CD14-positive monocyte (primary cell): ENCODE measurements around the gene RAB11A. TPM values are rescaled to one million over a fixed set of nuclear protein-coding genes. Genes with fewer than 3 reads are reported as not detected.
A peak's percentile ranks its signal among the peaks of the same experiment; 100 is the strongest.

Source experiments
- DNase-seq, 3 donors: peaks; one replicate each; pipeline ENCODE4 v3.0.0-alpha.2; 2011 to 2022
- H2AFZ ChIP-seq: 2 replicates; pipeline ENCODE4 v1.6.0; 2012; ENCODE audit warnings: mild to moderate bottlenecking, low read depth, low read length, inconsistent platforms; ENCODE audit not compliant: insufficient read depth, poor library complexity, severe bottlenecking
- H3K27ac ChIP-seq, 2 donors: 1 replicate in 1 of 2; 2 replicates in 1 of 2; pipeline ENCODE4 v1.5.1; 2012 to 2013; ENCODE audit warnings: low read length in 2 of 2, control low read depth in 1 of 2, inconsistent platforms in 1 of 2, low read depth in 1 of 2, mild to moderate bottlenecking in 1 of 2
- H3K27me3 ChIP-seq, 2 donors: one replicate each; pipeline versions ENCODE4 v1.6.0 to v1.6.1; 2011 to 2013; ENCODE audit warnings: low read length in 2 of 2; ENCODE audit not compliant: control insufficient read depth in 2 of 2, insufficient read depth in 2 of 2
- H3K36me3 ChIP-seq, 2 donors: replicated peaks in 1 of 2; 1 replicate in 1 of 2; 2 replicates in 1 of 2; pipeline versions ENCODE4 v1.5.1 to v1.6.1; 2012 to 2013; ENCODE audit warnings: low read length in 2 of 2, control low read depth in 1 of 2, inconsistent platforms in 1 of 2, mild to moderate bottlenecking in 1 of 2; ENCODE audit not compliant: insufficient read depth in 2 of 2, control insufficient read depth in 1 of 2
- H3K4me1 ChIP-seq, 2 donors: 1 replicate in 1 of 2; 2 replicates in 1 of 2; pipeline versions ENCODE4 v1.5.1 to v1.6.1; 2012 to 2013; ENCODE audit warnings: low read length in 2 of 2, control low read depth in 1 of 2, inconsistent platforms in 1 of 2, mild to moderate bottlenecking in 1 of 2, moderate library complexity in 1 of 2; ENCODE audit not compliant: insufficient read depth in 2 of 2, control insufficient read depth in 1 of 2
- H3K4me2 ChIP-seq: replicated peaks from 2 replicates; pipeline ENCODE3; 2012; ENCODE audit warnings: low read length, moderate library complexity, mild to moderate bottlenecking; ENCODE audit not compliant: poor library complexity, severe bottlenecking; ENCODE audit errors: extremely low read depth
- H3K4me3 ChIP-seq, 3 experiments: fragments of 200-600 bp in 1 of 3; sonication (generic) in 1 of 3; replicated peaks in 1 of 3; 1 replicate in 2 of 3; 2 replicates in 1 of 3; pipeline ENCODE4 v1.5.1; 2011 to 2013; ENCODE audit warnings: low read length in 3 of 3, mild to moderate bottlenecking in 3 of 3, control low read depth in 2 of 3, low read depth in 2 of 3, inconsistent platforms in 1 of 3, moderate library complexity in 1 of 3
- H3K79me2 ChIP-seq: 2 replicates; pipeline ENCODE4 v1.6.0; 2012; ENCODE audit warnings: mild to moderate bottlenecking, control low read depth, inconsistent platforms, low read length, moderate library complexity; ENCODE audit not compliant: insufficient read depth
- H3K9ac ChIP-seq: 2 replicates; pipeline ENCODE4 v1.6.0; 2017; ENCODE audit warnings: low read length, mild to moderate bottlenecking; ENCODE audit not compliant: insufficient read depth, poor library complexity, severe bottlenecking
- H3K9me3 ChIP-seq, 2 donors: replicated peaks in 1 of 2; 1 replicate in 1 of 2; 2 replicates in 1 of 2; pipeline versions ENCODE4 v1.5.1 to v1.6.1; 2012 to 2013; ENCODE audit warnings: low read length in 2 of 2, control low read depth in 1 of 2; ENCODE audit not compliant: control insufficient read depth in 1 of 2, insufficient read depth in 1 of 2
- H4K20me1 ChIP-seq: 2 replicates; pipeline ENCODE4 v1.6.0; 2012; ENCODE audit warnings: mild to moderate bottlenecking, low read length, control low read depth, moderate library complexity; ENCODE audit not compliant: insufficient read depth
- H3K27ac Mint-ChIP-seq, 7 donors: one replicate each; pipeline ENCODE4 v1.8.0; 2020; ENCODE audit warnings: mild to moderate bottlenecking in 7 of 7, mixed read lengths in 7 of 7, moderate library complexity in 6 of 7, inconsistent platforms in 2 of 7
- H3K27me3 Mint-ChIP-seq, 3 donors: one replicate each; pipeline ENCODE4 v1.8.0; 2021 to 2022; ENCODE audit warnings: low read depth in 3 of 3, mild to moderate bottlenecking in 3 of 3, mixed read lengths in 3 of 3, moderate library complexity in 3 of 3, inconsistent platforms in 1 of 3
- H3K36me3 Mint-ChIP-seq, 2 donors: one replicate each; pipeline ENCODE4 v1.8.0; 2020; ENCODE audit warnings: mixed read lengths in 2 of 2, inconsistent platforms in 1 of 2, mild to moderate bottlenecking in 1 of 2
- H3K4me1 Mint-ChIP-seq: one replicate; pipeline ENCODE4 v1.8.0; 2020; ENCODE audit warnings: mild to moderate bottlenecking, mixed read lengths
- H3K4me3 Mint-ChIP-seq, 2 donors: one replicate each; pipeline ENCODE4 v1.8.0; 2020; ENCODE audit warnings: mild to moderate bottlenecking in 2 of 2, mixed read lengths in 2 of 2, moderate library complexity in 1 of 2
- H3K9me3 Mint-ChIP-seq, 7 donors: one replicate each; pipeline ENCODE4 v1.8.0; 2020 to 2022; ENCODE audit warnings: mixed read lengths in 7 of 7, mild to moderate bottlenecking in 6 of 7, moderate library complexity in 6 of 7, inconsistent platforms in 2 of 7
- WGBS: methylation state at CpG from one replicate; pipeline ENCODE4 v1.1.5; 2013; ENCODE audit warnings: missing lambda C conversion rate; ENCODE audit not compliant: insufficient coverage; 5-methylcytosine and 5-hydroxymethylcytosine counted together
- intact Hi-C, 2 donors: fragments of 100-400 bp; cut with micrococcal nuclease; formaldehyde crosslinking; loops; one replicate each; pipeline versions ENCODE4 v1.15.0 to v1.15.1; 2023
- polyA plus RNA-seq, 3 donors: library from polyadenylated mRNA; depleted of rRNA in 1 of 3; unstranded in 2 of 3; stranded (reverse) in 1 of 3; fragments of 300-500 nt in 2 of 3; fragments of >200 nt in 1 of 3; fragmentation: Illumina TruSeq in 2 of 3; gene quantifications; 1 replicate in 2 of 3; 2 replicates in 1 of 3; pipeline ENCODE4 v1.2.3, GENCODE V29; 2012 to 2021
- TF ChIP-seq, protein P1 (sequence below): fragments of 200-600 bp; IDR thresholded peaks from one replicate; pipeline ENCODE4 v1.8.0; 2022; ENCODE audit warnings: antibody characterized with exemption, mild to moderate bottlenecking

Gene RAB11A
- polyA plus RNA-seq, 3 donors = 180 to 310 (median 300) TPM

DNA sequence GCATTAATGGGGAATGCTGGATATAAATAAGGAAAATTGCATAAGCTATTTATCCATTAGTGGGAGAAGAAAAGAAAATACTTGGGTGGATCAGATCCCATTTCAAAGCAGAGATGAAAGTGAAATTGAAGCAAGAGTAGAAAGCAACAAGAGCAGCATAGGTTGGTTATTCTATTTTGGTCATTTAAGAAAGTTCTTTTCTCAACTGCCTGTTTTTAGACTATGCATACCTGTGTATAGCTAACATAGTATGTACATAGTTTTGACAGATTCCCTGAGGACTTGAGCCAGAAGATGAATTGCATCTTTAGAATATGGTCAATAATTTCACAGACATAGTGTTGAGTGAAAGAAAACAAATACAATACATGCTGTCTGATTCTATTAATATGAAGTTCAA lies 48.2 kb upstream of the RAB11A start:
- Histone ChIP-seq H3K4me1 (peaks cover 28 to 36% of the 10 kb centered on the region in 2 donors), H3K27me3 (no peaks in the 10 kb centered on the region), H2AFZ (no peak overlapping the region), H3K36me3 (no peaks in the 10 kb centered on the region), H3K9me3 (no peaks in the 10 kb centered on the region), H4K20me1 (no peaks in the 10 kb centered on the region), H3K9ac (no peak overlapping the region), H3K4me3 (no peak overlapping the region), H3K79me2 (no peaks in the 10 kb centered on the region), H3K27ac (no peak overlapping the region), H3K4me2 (no peak overlapping the region)
- H3K27me3 Mint-ChIP-seq = peaks cover 0 to 4% (median 0%) of the 10 kb centered on the region in 3 donors
- no peak overlapping the region for H3K4me3 Mint-ChIP-seq
- peaks cover 46% of the 10 kb centered on the region for H3K4me1 Mint-ChIP-seq
- peak overlapping the region in 3 of 7 donors; percentile 10 to 40 (median 24) for H3K27ac Mint-ChIP-seq
- TF ChIP-seq, protein P1, sequence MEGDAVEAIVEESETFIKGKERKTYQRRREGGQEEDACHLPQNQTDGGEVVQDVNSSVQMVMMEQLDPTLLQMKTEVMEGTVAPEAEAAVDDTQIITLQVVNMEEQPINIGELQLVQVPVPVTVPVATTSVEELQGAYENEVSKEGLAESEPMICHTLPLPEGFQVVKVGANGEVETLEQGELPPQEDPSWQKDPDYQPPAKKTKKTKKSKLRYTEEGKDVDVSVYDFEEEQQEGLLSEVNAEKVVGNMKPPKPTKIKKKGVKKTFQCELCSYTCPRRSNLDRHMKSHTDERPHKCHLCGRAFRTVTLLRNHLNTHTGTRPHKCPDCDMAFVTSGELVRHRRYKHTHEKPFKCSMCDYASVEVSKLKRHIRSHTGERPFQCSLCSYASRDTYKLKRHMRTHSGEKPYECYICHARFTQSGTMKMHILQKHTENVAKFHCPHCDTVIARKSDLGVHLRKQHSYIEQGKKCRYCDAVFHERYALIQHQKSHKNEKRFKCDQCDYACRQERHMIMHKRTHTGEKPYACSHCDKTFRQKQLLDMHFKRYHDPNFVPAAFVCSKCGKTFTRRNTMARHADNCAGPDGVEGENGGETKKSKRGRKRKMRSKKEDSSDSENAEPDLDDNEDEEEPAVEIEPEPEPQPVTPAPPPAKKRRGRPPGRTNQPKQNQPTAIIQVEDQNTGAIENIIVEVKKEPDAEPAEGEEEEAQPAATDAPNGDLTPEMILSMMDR = no peak
- intact Hi-C loops = no loop called here
- peaks cover 0 to 3% (median 0%) of the 10 kb centered on the region in 7 donors for H3K9me3 Mint-ChIP-seq
- no peaks in the 10 kb centered on the region for H3K36me3 Mint-ChIP-seq
- no peak for DNase-seq

DNA sequence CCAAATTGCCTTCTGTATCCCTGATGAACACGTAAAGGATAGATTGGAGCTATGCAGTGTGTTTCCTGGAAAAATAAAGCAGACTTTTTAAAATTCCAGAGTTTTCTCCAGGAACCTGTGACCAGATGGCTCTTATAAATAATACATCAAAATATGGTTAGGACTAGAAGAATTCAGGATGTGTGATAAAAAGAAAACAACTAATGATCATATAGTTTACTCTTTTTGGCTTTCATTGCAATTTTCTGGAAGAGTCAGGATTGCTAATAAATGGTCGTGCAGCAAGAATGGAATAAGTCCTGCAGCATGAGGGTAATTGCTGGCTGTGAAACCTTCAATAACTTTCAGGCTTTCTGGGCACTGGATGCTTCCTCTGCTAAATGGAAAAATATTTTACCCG lies 47.0 kb upstream of the RAB11A start:
- H3K4me3 ChIP-seq = no peak overlapping the region
- intact Hi-C loops = no loop called here
- no peaks in the 10 kb centered on the region for H3K9me3 ChIP-seq
- TF ChIP-seq, protein P1 = no peak
- Mint-ChIP-seq H3K27ac (peak overlapping the region in 1 of 7 donors; percentile 3), H3K4me1 (peaks cover 51% of the 10 kb centered on the region), H3K36me3 (no peaks in the 10 kb centered on the region), H3K9me3 (no peaks in the 10 kb centered on the region), H3K4me3 (no peak overlapping the region), H3K27me3 (peaks cover 0 to 3% (median 0%) of the 10 kb centered on the region in 3 donors)
- H3K36me3 ChIP-seq = no peaks in the 10 kb centered on the region
- no peak overlapping the region for H2AFZ ChIP-seq
- no peaks in the 10 kb centered on the region for H4K20me1 ChIP-seq
- peaks cover 33 to 43% of the 10 kb centered on the region in 2 donors for H3K4me1 ChIP-seq
- no peak overlapping the region for H3K27ac ChIP-seq
- DNase-seq = no peak
- WGBS = 100% methylated on average over 1 of the region's 3 CpGs
- no peaks in the 10 kb centered on the region for H3K27me3 ChIP-seq
- H3K79me2 ChIP-seq = no peaks in the 10 kb centered on the region
- H3K9ac ChIP-seq = no peak overlapping the region
- no peak overlapping the region for H3K4me2 ChIP-seq
